WI38 (cell line): ENCODE measurements around the gene HIRIP3.
"Not testable (repeated sequence)": the region's sequence is repeated elsewhere in the genome, so short reads cannot be mapped to it uniquely, and the experiment has no call there.

ENCODE experiments used
- H3K4me3 ChIP-seq: 2 replicates; pipeline ENCODE4 v1.5.1; 2011; ENCODE audit warnings: low read depth, mild to moderate bottlenecking, control low read depth, low read length
- CTCF ChIP-seq: IDR thresholded peaks from 2 replicates; pipeline ENCODE4 v1.5.1; 2012; ENCODE audit warnings: low read depth, mild to moderate bottlenecking, control low read depth, low read length

HIRIP3 gene

GRCh38 chr16:29963021-29963743 lies 32.2 kb downstream of the HIRIP3 start:
- peak overlapping the region; percentile 69 for H3K4me3 ChIP-seq
- TF ChIP-seq CTCF, result no peak

GRCh38 chr16:29962344-29962994 lies 32.9 kb downstream of the HIRIP3 start:
- no peak for TF ChIP-seq CTCF
- H3K4me3 ChIP-seq, result peak overlapping the region; percentile 69

GRCh38 chr16:29961479-29962343 lies 33.7 kb downstream of the HIRIP3 start, which contains the start of gene TMEM219:
Gene TMEM219, plus strand, starts transcription at chr16:29962079. Its CDS starts 1,065 bp downstream, at chr16:29963144.
- peak within 1 kb of the TSS; percentile 69 for H3K4me3 ChIP-seq
- peak; percentile 35 for TF ChIP-seq CTCF

- H3K4me3 ChIP-seq, result peak overlapping the region; percentile 69
- TF ChIP-seq CTCF, result no peak
These were observed 34.3 kb downstream of the HIRIP3 start for GRCh38 chr16:29961127-29961478.

GRCh38 chr16:29959821-29960220 lies 35.6 kb downstream of the HIRIP3 start:
- H3K4me3 ChIP-seq, result not testable (repeated sequence)

GRCh38 chr16:29959293-29959692 lies 36.1 kb downstream of the HIRIP3 start:
- TF ChIP-seq CTCF, result no peak

GRCh38 chr16:29958756-29959155 lies 36.7 kb downstream of the HIRIP3 start:
- TF ChIP-seq CTCF, result no peak
- H3K4me3 ChIP-seq, result no peak overlapping the region

More at GRCh38 chr16:29959293-29959692, 36.1 kb downstream of the HIRIP3 start:
- H3K4me3 ChIP-seq, result no peak overlapping the region
